Cardiac muscle cell (in vitro differentiated cells and primary cell): Measurements from ENCODE around the gene TNFRSF18. TPM values are rescaled to one million over a fixed set of nuclear protein-coding genes. Genes with fewer than 3 reads are reported as not detected.
"Not testable (repeated sequence)": the region's sequence is repeated elsewhere in the genome, so short reads cannot be mapped to it uniquely, and the experiment has no call there.

Experiments used
- DNase-seq, 2 donors: peaks; one replicate each; pipeline versions ENCODE4 v3.0.0 to v3.0.0-alpha.2; 2010 to 2017; ENCODE audit warnings: low read depth in 1 of 2, low spot score in 1 of 2
- H3K27ac ChIP-seq: fragments of 200-600 bp; sonication (generic); 2 replicates; pipeline ENCODE4 v1.5.1; 2016
- H3K27me3 ChIP-seq: fragments of 200-600 bp; sonication (generic); 2 replicates; pipeline ENCODE4 v1.6.0; 2016; ENCODE audit warnings: control low read depth
- H3K36me3 ChIP-seq: fragments of 200-600 bp; sonication (generic); 2 replicates; pipeline ENCODE4 v1.5.1; 2016; ENCODE audit warnings: control low read depth
- H3K4me1 ChIP-seq: fragments of 200-600 bp; sonication (generic); 2 replicates; pipeline ENCODE4 v1.8.1; 2017; ENCODE audit warnings: low read depth, mild to moderate bottlenecking, mixed run types
- H3K4me3 ChIP-seq: fragments of 200-600 bp; sonication (generic); 2 replicates; pipeline ENCODE4 v1.5.1; 2016; ENCODE audit warnings: mild to moderate bottlenecking
- H3K9me3 ChIP-seq: fragments of 200-600 bp; sonication (generic); 2 replicates; pipeline ENCODE4 v1.5.1; 2017; ENCODE audit warnings: low read depth, mild to moderate bottlenecking, control low read depth
- CTCF ChIP-seq: IDR thresholded peaks from 2 replicates; pipeline ENCODE4 v1.5.1; 2012; ENCODE audit warnings: low read depth, mild to moderate bottlenecking, low read length
- polyA plus RNA-seq: library from polyadenylated mRNA; unstranded; fragments of >200 nt; fragmentation: Nextera tagmentation; extraction: Ambion mirVana; gene quantifications from 2 replicates; pipeline ENCODE4 v1.2.1, GENCODE V29; 2016
- total RNA-seq: library from RNA; depleted of rRNA; stranded (reverse); fragments of >200 nt; gene quantifications from 2 replicates; pipeline ENCODE4 v1.2.3, GENCODE V29; 2016

The TNFRSF18 gene
- total and polyA plus RNA-seq, 2 experiments from 2014 or later: 0.39 TPM; not detected in 1

- Histone ChIP-seq H3K4me1 (no peaks in the 10 kb centered on the region), H3K36me3 (peaks cover 8% of the 10 kb centered on the region), H3K27ac (no peak overlapping the region), H3K4me3 (no peak overlapping the region), H3K27me3 (no peaks in the 10 kb centered on the region), H3K9me3 (no peaks in the 10 kb centered on the region)
- TF ChIP-seq CTCF: no peak
- no peak for DNase-seq
Observed at GRCh38 chr1:1253314-1253713, 46.9 kb upstream of the TNFRSF18 start.

- H3K27ac ChIP-seq: no peak overlapping the region
- no peaks in the 10 kb centered on the region for H3K4me1 ChIP-seq
- H3K9me3 ChIP-seq: no peaks in the 10 kb centered on the region
- no peak for TF ChIP-seq CTCF
- H3K27me3 ChIP-seq: peaks cover 18% of the 10 kb centered on the region
- peaks cover 3% of the 10 kb centered on the region for H3K36me3 ChIP-seq
- no peak for DNase-seq
- H3K4me3 ChIP-seq: no peak overlapping the region
Observed at GRCh38 chr1:1250786-1251284, 44.4 kb upstream of the TNFRSF18 start.

DNA sequence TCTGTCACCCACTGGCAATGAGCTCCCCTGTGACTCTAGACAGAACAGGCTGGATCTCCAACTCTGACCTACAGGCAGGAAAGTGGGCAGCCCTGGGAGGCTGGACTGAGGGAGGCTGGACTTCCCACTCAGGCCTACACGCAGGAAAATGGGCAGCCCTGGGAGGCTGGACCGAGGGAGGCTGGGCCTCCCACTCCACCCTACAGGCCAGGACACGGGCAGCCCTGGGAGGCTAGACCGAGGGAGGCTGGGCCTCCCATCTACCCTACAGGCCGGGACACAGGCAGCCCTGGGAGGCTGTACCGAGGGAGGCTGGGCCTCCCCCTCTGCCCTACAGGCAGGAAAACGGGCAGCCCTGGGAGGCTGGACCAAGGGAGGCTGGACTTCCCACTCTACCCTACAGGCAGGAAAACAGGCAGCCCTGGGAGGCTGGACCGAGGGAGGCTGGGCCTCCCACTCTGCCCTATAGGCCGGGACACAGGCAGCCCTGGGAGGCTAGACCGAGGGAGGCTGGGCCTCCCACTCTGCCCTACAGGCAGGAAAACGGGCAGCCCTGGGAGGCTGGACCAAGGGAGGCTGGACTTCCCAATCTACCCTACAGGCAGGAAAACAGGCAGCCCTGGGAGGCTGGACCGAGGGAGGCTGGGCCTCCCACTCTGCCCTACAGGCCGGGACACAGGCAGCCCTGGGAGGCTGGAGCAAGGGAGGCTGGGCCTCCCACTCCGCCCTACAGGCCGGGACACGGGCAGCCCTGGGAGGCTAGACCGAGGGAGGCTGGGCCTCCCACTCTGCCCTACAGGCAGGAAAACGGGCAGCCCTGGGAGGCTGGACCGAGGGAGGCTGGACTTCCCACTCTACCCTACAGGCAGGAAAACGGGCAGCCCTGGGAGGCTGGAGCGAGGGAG is 41.9 kb upstream of the TNFRSF18 start:
- not testable (repeated sequence) for H3K4me1 ChIP-seq, H3K4me3 ChIP-seq, H3K9me3 ChIP-seq, H3K27ac ChIP-seq, H3K36me3 ChIP-seq, DNase-seq
- H3K27me3 ChIP-seq: peaks cover 18% of the 10 kb centered on the region

DNA sequence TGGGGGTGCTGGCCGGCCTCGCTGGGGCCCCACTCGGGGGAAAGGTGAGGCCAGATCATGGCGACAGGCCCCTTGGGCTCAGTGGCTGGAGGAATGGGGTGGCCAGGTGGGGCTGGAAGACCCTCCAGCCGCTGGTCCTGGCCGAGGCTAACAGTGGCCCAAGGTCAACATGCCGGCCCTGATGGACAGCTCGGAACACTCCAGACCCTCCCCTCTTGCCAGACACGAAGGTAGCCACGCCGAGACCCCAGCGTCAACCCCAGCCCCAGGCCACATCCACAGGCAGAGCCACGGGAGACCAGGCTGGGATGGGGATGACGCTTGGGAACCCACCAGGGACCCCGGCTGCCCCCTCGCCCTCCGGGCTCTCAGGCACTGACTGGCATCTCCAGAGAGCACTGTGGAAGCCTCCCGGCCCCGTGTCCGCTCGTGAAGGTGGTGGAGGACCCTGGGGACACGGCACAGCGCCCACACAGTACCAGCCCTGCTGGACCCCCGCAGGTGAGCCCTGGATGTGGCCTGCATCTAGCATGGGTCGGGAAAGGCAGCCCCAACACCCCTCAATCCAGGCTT is 41.0 kb upstream of the TNFRSF18 start:
- DNase-seq: no peak
- Histone ChIP-seq H3K27me3 (peaks cover 18% of the 10 kb centered on the region), H3K4me1 (no peaks in the 10 kb centered on the region), H3K36me3 (no peaks in the 10 kb centered on the region), H3K27ac (no peak overlapping the region), H3K4me3 (no peak overlapping the region), H3K9me3 (no peaks in the 10 kb centered on the region)
- no peak for TF ChIP-seq CTCF

- Histone ChIP-seq H3K27me3 (peaks cover 18% of the 10 kb centered on the region), H3K4me1 (no peaks in the 10 kb centered on the region), H3K9me3 (no peaks in the 10 kb centered on the region), H3K36me3 (no peaks in the 10 kb centered on the region), H3K4me3 (no peak within 1 kb of the TSS), H3K27ac (no peak within 1 kb of the TSS)
- no peak for TF ChIP-seq CTCF
- no peak for DNase-seq
Observed at GRCh38 chr1:1246577-1247340, 40.4 kb upstream of the TNFRSF18 start, which contains the start of gene C1QTNF12. TSS of gene C1QTNF12 (minus strand) at chr1:1246722. CDS start at chr1:1246690, 32 bp downstream.
